ENCODE results near the gene MAEA.
"Not testable (repeated sequence)": the region's sequence is repeated elsewhere in the genome, so short reads cannot be mapped to it uniquely, and the experiment has no call there.

The MAEA gene

GRCh38 chr4:1369479-1370079 is 79.9 kb downstream of the MAEA start:
- DNase-seq, result no peak

- no peak for DNase-seq
Measured at GRCh38 chr4:1370321-1371124, 80.8 kb downstream of the MAEA start.

- no peak for DNase-seq
Measured at GRCh38 chr4:1371176-1372165, 81.8 kb downstream of the MAEA start.

DNA sequence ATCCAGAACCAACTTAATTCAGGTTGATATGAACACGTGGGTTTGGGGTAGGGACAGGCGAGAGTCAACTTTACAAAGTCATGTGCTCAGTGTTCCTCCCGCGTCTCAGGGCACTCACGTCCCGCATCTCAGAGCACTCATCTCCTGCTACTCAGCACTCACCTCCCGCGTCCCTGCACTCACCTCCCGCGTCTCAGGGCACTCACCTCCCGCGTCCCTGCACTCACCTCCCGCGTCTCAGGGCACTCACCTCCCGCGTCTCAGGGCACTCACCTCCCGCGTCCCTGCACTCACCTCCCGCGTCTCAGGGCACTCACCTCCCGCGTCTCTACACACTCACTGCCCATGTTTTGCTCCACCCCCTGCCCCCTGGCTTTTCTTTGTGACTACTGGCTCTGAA is 82.9 kb downstream of the MAEA start:
- not testable (repeated sequence) for DNase-seq

DNA sequence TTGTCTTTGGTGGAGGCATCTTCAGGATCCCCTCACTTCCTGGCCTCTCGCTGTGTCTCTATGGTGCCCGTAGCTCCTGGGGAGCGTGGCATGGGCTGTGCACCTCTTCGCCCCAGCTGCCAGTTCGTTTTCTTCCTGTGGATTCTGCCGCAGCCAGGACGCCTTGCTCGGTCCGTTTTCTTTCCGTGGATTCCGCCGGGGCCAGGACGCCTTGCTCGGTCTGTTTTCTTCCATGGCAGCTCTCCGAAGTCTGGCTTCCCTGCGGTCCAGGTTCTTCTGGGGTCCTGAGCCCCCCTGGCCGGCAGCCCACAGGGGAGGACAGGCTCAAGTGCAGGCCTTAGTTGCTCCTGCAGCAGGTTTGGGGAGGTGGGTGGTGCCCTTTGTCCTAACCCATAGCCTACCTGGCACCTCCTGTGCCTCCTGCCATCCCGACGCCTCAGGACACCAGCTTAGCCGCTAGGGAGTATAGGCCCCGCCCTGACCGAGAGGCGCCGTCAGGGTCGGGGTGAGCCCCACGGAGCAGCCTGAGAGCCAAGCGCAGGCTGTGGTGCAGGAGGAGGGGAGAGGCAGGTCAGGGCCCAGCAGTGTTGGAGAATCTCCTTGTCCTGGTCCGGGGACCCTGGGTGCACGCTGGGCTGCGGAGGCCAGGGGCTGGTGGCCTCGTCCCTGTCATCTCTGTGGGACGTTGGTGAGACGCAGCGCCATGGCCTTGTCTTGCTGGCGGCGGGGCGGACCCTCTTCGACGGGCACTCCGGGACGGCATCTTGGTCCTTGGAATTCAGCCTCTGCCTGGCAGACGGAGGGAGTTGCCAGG is 84.4 kb downstream of the MAEA start:
- DNase-seq, result no peak

DNA sequence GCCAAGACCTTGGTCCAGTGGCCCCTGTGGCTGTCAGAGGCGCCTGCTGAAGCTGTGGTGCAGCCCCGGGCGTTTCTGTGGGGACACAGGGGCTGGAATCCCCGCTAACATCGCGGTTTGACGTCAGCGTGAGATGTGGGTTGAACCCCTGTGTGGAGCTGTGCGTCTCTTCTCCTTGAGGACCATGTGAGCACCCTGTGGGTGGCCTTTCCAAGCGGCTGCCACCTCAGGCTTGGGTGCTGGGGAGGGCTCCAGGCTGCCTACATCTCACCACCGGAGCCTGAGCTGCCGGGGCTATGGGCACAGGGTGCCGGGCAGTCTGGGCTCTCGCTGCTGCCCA is 85.0 kb downstream of the MAEA start:
- no peak for DNase-seq

DNA sequence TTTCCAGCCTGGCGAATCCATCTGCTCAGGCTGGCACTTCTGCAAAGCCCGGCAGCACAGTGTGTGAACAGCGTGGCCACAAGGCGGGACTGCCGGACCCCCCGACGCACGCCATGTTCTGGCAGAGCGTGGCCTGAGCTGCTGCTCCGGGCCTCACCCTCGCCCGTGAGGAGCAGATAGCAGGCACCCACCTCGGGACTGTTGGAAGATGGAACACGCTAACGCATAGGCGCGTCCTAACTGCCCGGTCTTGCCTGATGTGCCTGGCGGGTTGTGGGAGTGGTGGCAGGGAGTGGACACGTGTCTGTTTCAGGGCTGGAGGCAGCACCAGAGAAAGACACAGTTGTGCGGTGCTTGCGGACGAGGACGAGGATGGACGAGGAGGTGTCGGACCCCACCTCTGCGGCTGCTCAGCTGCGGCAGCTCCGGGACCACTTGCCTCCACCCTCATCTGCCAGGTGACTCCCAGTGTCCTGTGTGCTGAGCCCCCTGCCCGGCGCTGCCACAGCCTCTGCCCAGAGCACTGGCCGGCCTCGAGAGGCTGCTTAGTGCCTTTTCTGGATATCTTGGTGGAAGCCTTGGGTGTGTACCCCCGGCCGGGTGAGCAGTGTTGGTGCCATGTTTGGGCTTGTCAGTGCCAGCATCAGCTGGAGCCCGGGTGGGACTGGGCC is 85.5 kb downstream of the MAEA start:
- DNase-seq, result no peak

DNA sequence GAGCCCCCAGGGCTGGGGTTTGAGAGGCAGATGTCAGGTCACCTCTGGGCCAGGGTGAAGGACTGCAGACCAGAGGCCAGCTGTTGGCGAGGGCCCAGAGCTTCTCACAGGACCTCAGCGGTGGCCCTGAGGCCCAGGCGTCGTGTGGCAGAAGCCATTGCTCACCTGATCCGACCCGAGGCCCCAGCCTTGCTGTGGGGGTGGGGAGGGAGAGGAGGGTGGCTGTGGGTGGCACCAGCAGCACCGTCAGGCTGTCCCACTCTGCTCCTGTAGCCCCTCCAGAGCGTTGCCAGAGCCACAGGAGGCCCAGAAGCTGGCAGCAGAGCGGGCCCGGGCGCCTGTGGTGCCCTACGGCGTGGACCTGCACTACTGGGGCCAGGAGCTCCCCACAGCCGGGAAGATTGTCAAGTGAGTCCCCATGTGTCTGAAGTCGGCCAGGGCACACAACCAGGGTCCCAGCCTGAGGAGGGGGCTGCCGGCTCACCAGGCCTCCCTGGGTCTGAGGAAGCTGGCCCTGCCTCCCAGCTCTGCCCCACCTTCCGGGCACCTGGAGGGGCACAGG is 86.2 kb downstream of the MAEA start:
- DNase-seq, result no peak

DNA sequence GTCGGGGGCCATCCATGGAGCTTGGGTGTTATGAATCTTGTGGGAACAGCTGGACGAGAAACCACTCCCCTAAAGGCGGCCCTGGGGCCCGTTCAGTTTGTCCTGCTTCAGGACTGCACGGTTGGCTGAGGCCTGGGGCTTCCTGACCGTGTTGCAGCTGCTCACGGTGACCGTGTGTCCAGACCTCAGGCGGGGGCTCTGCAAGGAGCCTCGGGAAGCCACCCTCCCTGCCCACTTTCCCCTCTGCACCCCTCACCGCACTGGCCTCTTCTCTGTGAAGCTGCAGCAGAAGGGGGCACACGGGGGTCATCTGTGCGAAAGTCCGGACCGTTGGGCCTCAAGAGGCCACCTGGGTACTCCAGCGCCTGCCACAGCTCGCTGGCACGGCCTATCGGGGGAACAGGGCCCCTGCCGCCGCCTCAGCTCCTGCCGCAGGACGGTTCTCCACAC is 86.7 kb downstream of the MAEA start:
- no peak for DNase-seq

DNA sequence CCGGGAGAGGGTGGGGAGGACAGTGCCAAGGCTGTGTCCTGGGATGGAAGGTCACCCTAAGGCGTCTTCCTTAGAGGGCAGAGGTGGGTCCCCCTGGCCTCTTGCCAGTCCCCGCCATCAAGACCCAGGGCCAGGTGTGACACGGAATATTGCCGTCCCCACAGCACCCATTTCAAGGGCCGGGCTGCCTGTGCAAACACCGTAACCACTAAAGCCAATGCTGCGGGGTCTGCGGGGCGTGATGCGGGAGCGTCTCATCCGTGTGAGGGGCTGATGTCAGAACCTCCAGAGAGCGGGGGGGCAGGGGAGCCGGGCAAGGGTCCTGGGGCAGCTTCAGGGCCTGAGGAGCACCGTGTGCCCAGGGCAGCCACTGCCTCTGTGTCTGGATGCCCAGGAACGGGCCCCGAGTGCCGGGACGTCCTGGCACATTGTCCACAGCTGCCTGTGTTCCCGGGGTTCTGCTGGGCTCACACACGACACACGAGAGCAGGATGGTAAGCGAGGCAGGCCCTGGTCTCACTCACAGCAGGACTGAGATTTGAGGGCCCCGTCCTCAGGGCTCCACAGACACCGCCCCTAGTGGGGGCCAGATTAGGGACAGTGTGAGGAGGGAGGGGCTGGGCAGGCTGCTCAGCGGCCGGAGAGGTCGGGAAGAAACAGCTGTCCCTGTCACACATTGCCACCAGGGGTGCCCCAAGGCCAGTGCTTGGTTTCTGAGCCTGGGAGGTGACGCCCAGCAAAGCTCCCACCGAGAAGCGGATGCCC is 87.3 kb downstream of the MAEA start:
- no peak for DNase-seq

- DNase-seq, result no peak
Measured at GRCh38 chr4:1377606-1378261, 88.0 kb downstream of the MAEA start.

GRCh38 chr4:1378559-1379231 is 89.0 kb downstream of the MAEA start:
- DNase-seq, result no peak

GRCh38 chr4:1379351-1379781 is 89.7 kb downstream of the MAEA start:
- no peak for DNase-seq

DNA sequence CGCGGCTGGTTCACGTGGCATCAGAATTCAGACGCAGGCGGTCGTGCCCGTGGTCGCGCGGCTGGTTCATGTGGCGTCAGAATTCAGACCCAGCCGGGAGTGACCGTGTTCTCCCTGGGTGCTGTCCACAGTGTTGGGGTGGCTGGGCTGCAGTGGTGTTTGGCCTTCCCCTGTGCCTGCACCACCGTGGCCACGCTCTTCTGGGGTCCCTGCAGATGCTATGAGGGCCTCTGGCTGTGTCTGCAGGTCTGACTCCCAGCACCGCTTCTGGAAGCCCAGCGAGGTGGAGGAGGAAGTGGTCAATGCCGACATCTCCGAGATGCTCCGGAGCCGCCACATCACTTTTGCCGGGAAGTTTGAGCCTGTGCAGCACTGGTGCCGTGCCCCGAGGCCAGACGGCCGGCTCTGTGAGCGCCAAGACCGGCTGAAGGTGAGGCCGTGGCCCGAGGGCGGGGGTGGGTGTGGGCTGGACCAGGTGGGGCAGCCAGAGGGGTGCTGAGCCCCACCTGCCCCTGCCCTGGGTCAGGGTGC is 90.2 kb downstream of the MAEA start:
- DNase-seq, result no peak

DNA sequence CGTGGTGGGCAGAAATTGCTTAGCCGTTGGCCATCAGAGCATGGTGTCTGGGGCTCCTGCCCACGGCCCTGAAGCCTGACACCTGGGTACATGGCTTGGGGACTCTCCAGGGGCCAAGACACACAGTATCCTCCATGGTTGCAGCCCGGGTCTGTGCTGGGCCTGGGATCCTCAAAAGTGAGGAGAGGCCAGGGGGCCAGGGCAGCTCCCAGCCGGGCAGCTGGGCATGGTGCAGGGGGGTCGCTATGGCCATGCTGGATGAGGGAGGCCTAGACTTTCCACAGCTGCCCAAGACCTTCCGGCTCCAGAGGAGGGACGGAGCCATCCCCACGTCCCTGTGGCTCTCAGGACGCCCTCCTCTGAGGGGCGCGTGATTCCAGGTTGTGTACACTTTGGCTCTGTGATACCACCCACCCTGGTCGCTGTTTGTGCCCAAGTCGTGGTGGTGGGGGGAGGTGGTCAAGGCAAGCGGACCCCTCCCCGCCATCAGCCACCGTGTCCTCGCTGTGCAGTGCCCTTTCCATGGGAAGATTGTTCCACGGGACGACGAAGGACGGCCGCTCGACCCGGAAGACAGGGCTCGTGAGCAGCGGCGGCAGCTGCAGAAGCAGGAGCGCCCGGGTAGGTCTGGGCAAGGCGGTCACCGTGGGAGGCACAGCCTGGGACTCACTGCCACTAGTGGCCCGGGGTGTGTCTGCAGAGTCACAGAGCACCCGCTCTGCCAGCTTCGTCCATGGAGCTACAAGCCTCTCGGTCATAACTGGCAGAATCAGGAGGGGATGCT is 90.9 kb downstream of the MAEA start:
- no peak for DNase-seq

DNA sequence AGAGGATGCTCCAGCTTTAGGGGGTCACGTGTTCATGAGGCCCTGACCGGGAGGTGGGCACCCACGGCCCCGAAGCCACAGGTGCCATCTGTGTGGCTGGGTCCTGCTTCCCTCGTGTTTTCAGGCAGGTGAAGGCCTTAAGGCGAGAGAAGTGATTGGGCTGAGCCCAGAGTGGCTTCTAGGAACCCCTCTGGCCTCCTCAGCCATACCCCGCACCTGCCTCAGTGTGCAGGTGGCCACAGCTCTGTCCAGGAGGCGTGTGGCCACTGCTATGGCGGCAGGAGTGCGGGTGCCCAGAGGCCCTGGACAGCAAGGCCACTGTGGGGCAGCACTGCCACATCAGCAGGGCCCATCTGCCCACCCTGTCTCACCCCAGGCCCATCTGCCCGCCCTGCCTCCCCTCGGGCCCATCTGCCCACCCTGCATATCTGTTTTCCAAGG is 91.5 kb downstream of the MAEA start:
- DNase-seq, result no peak

- no peak for DNase-seq
Measured at GRCh38 chr4:1381944-1382541, 92.4 kb downstream of the MAEA start.
